Activated CD8-positive, alpha-beta T cell treated with anti-CD3 and anti-CD28 coated beads for 36 hours (primary cell): Measurements from ENCODE around the gene GRM5. TPM values are rescaled to one million over a fixed set of nuclear protein-coding genes. Genes with fewer than 3 reads are reported as not detected.
A peak's percentile ranks its signal among the peaks of the same experiment; 100 is the strongest.

ENCODE experiments used
- ATAC-seq: fragments of 200-7000 bp; cut with Tn5 transposase; one replicate; pipeline ENCODE4 v1.10.0; 2021; ENCODE audit warnings: mild to moderate bottlenecking, moderate library complexity
- CTCF ChIA-PET: fragments of 350-600 bp; sonication (Branson Sonifier 250); formaldehyde crosslinking; loops from one replicate; lab custom pipeline; 2021; ENCODE audit warnings: antibody characterized with exemption; lab: Charles Lee
- POLR2A ChIA-PET: fragments of 350-600 bp; sonication (Branson Sonifier 250); formaldehyde crosslinking; loops from one replicate; lab custom pipeline; 2021; ENCODE audit warnings: antibody characterized with exemption; lab: Charles Lee
- DNase-seq: peaks from one replicate; pipeline ENCODE4 v3.0.0-alpha.2; 2020
- H3K27ac Mint-ChIP-seq: one replicate; pipeline ENCODE4 v1.8.0; 2021; ENCODE audit warnings: mild to moderate bottlenecking, mixed read lengths
- H3K27me3 Mint-ChIP-seq: one replicate; pipeline ENCODE4 v1.8.0; 2021; ENCODE audit warnings: mixed read lengths
- H3K36me3 Mint-ChIP-seq: one replicate; pipeline ENCODE4 v1.8.0; 2021; ENCODE audit warnings: low read depth, mixed read lengths
- H3K4me1 Mint-ChIP-seq: one replicate; pipeline ENCODE4 v1.8.0; 2021; ENCODE audit warnings: low read depth, mixed read lengths
- H3K4me3 Mint-ChIP-seq: one replicate; pipeline ENCODE4 v1.8.0; 2021; ENCODE audit warnings: mild to moderate bottlenecking, moderate library complexity, mixed read lengths
- H3K9me3 Mint-ChIP-seq: one replicate; pipeline ENCODE4 v1.8.0; 2021; ENCODE audit warnings: mixed read lengths
- intact Hi-C: fragments of 100-400 bp; cut with micrococcal nuclease; formaldehyde crosslinking; loops from one replicate; pipeline ENCODE4 v1.10.0; 2022
- total RNA-seq, 2 experiments: library from RNA; stranded (reverse); gene quantifications; one replicate each; pipeline ENCODE4 v1.2.3, GENCODE V29; 2021
- TF ChIP-seq, protein P1 (sequence below): fragments of 200-600 bp; IDR thresholded peaks from one replicate; pipeline ENCODE4 v1.8.0; 2022; ENCODE audit warnings: antibody characterized with exemption, mild to moderate bottlenecking

Gene GRM5
- total RNA-seq, 2 experiments from 2014 or later, result not detected

DNA sequence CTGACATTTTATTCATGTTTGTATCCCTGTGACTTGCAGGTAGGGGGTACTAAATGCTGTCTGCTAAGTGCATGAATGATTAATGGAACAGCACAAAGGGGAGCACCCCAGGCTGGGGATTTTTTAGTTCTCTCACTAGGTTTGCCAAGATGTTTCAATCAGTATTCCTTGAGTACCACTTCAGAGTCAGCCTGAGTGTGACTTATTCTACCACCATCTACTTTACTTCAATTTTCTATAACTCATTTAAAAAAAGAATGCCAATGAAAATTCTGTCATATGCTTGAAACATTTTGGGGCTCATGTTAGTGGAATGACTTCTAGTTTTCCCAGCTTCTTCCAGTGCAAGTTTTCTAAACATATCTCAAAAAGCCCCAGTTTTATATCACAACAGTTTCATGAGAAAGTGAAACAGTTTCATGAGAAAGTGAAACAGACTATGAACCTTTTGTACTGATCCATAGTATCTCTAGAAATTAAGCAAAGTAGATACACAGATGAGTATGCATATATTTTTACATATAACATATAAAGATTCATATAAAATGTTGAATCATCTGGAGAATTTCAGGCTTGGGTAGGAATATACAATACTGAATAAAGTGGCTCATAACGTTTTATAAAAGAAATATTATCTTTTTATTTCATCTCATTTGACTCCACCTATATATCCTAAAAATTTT, 252.4 kb downstream of the GRM5 start:
- Mint-ChIP-seq H3K36me3 (no peaks in the 10 kb centered on the region), H3K4me3 (no peak overlapping the region), H3K4me1 (peaks cover 9% of the 10 kb centered on the region), H3K9me3 (peaks cover 3% of the 10 kb centered on the region), H3K27me3 (no peaks in the 10 kb centered on the region), H3K27ac (no peak overlapping the region)
- ChIA-PET POLR2A (no interaction called here), CTCF (no interaction called here)
- no peak for DNase-seq
- ATAC-seq, result peak; percentile 68
- TF ChIP-seq, protein P1, sequence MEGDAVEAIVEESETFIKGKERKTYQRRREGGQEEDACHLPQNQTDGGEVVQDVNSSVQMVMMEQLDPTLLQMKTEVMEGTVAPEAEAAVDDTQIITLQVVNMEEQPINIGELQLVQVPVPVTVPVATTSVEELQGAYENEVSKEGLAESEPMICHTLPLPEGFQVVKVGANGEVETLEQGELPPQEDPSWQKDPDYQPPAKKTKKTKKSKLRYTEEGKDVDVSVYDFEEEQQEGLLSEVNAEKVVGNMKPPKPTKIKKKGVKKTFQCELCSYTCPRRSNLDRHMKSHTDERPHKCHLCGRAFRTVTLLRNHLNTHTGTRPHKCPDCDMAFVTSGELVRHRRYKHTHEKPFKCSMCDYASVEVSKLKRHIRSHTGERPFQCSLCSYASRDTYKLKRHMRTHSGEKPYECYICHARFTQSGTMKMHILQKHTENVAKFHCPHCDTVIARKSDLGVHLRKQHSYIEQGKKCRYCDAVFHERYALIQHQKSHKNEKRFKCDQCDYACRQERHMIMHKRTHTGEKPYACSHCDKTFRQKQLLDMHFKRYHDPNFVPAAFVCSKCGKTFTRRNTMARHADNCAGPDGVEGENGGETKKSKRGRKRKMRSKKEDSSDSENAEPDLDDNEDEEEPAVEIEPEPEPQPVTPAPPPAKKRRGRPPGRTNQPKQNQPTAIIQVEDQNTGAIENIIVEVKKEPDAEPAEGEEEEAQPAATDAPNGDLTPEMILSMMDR, result no peak
- intact Hi-C loops, result no loop called here

DNA sequence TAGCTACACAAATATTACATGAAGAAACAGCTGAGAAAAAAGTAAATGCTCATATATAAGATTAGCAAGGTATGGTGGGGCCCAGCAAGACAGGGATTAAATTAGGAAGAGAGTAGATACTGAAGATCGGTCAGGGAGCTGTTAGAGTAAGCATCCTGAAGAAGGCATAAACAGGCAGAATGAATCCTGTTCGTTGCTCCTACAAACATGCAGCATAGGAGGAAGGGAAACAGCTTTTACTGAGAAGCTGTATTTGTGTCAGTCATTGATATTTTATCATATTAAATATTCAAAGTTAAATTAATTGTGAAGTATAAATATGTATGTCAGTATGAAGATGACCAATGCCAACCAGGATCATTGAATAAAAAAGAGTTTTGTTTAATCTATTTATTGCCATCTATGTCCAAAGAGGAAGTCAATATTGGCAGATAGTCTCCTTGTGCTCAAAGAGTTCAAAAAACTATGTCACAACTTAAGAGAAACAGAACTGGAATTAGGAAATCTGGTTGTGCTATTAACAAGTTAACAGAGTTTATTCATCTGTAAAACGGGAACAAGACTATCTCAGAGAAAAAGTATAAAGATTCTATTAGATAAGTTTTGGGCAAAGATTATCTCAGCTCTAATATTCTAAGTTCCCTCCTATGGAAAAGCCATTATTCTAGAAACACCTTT, 255.2 kb downstream of the GRM5 start:
- Mint-ChIP-seq H3K9me3 (peaks cover 2% of the 10 kb centered on the region), H3K27ac (no peak overlapping the region), H3K4me3 (no peak overlapping the region), H3K36me3 (no peaks in the 10 kb centered on the region), H3K4me1 (peaks cover 9% of the 10 kb centered on the region), H3K27me3 (no peaks in the 10 kb centered on the region)
- ChIA-PET POLR2A (no interaction called here), CTCF (no interaction called here)
- intact Hi-C loops, result no loop called here
- no peak for ATAC-seq
- DNase-seq, result no peak
- TF ChIP-seq, protein P1, result no peak

DNA sequence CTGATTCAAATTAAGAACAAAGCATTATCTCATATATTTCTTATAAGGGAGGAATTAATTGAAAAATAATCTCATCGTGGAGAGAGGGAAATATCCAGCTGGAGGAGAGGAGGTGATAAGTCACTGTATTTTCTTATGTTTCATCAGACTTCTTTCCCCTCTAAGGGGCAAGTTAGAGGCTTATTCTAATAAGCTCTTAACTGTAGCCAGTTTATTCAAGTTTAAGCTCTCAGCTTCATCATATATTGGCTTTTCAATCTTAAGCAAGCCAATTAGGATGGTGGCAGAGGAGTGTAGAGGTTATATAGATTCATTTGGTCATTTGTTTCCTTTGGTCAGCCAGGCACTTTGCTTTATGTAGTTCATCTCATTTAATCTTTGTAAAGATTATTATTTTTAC, 256.7 kb downstream of the GRM5 start:
- POLR2A ChIA-PET, result no interaction called here
- TF ChIP-seq, protein P1, result no peak
- DNase-seq (no peak), ATAC-seq (no peak)
- Mint-ChIP-seq H3K4me1 (peaks cover 9% of the 10 kb centered on the region), H3K27ac (no peak overlapping the region), H3K4me3 (no peak overlapping the region), H3K36me3 (no peaks in the 10 kb centered on the region), H3K9me3 (no peaks in the 10 kb centered on the region), H3K27me3 (no peaks in the 10 kb centered on the region)
- CTCF ChIA-PET, result interaction anchor here (1.6 kb wide), 1 partner anchor 9 kb away, joined by 3 read pairs; no protein-coding TSS in a partner anchor
- intact Hi-C loops, result no loop called here

DNA sequence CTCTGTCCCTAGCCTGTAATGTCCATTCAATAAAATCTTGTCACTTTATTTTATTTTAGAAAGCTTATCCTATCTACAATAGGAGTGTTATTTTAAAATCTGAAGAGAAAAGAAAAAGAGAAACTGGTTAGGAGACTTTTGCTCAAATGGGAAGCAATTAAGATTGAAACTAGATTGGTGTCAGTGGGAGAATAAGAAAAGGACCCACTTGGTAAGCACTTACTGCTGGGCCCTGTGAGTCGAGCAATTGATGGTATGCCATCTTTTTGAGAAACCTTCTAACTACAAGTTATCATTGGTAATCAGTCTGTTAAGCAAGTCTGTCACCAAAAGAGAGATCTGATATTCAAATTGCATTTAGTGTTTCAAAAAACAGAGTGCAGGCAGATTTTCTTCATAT, 258.4 kb downstream of the GRM5 start:
- no peaks in the 10 kb centered on the region for H3K27me3 Mint-ChIP-seq
- DNase-seq, result no peak
- ChIA-PET POLR2A (no interaction called here), CTCF (no interaction called here)
- intact Hi-C loops, result no loop called here
- H3K4me3 Mint-ChIP-seq, result no peak overlapping the region
- no peaks in the 10 kb centered on the region for H3K4me1 Mint-ChIP-seq
- H3K36me3 Mint-ChIP-seq, result no peaks in the 10 kb centered on the region
- TF ChIP-seq, protein P1, result no peak
- no peak for ATAC-seq
- H3K9me3 Mint-ChIP-seq, result no peaks in the 10 kb centered on the region
- no peak overlapping the region for H3K27ac Mint-ChIP-seq

DNA sequence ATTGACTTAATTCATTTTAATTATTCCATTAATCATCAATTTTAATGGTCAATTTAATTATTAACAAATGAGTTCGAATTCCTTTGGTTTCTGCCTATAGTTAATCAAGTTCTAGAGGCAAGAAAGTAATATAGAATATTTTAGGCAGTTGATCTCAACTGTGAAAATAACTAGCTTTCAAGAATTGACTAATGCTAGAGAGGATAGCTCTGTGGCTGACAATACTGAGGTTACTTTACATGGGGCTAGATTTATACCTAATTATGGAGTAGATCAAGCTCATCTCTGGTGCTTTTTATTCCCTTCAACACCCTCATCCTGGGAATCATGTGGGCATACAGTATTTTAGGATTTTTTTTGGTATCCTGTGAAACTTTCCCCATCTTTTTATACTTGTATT, 259.4 kb downstream of the GRM5 start:
- Mint-ChIP-seq H3K36me3 (no peaks in the 10 kb centered on the region), H3K4me1 (peaks cover 6% of the 10 kb centered on the region), H3K9me3 (no peaks in the 10 kb centered on the region), H3K4me3 (no peak overlapping the region), H3K27me3 (no peaks in the 10 kb centered on the region), H3K27ac (no peak overlapping the region)
- DNase-seq (no peak), ATAC-seq (no peak)
- POLR2A ChIA-PET, result no interaction called here
- intact Hi-C loops, result no loop called here
- CTCF ChIA-PET, result no interaction called here
- TF ChIP-seq, protein P1, result no peak
